Hepatocyte (in vitro differentiated cells): ENCODE results near the gene COPE. TPM values are rescaled to one million over a fixed set of nuclear protein-coding genes. Genes with fewer than 3 reads are reported as not detected.

Experiments used
- DNase-seq: peaks from one replicate; pipeline ENCODE4 v3.0.0-alpha.2; 2016; ENCODE audit warnings: low spot score
- H2AFZ ChIP-seq: fragments of 200-600 bp; sonication (generic); 2 replicates; pipeline ENCODE4 v1.6.0; 2016; ENCODE audit warnings: antibody characterized with exemption, mild to moderate bottlenecking
- H3K27ac ChIP-seq: fragments of 200-600 bp; sonication (generic); 2 replicates; pipeline ENCODE4 v1.5.1; 2016; ENCODE audit warnings: mild to moderate bottlenecking
- H3K27me3 ChIP-seq: fragments of 200-600 bp; sonication (generic); 2 replicates; pipeline ENCODE4 v1.6.1; 2016
- H3K36me3 ChIP-seq: fragments of 200-600 bp; sonication (generic); replicated peaks from 2 replicates; pipeline ENCODE4 v1.5.1; 2016; ENCODE audit warnings: low read depth; ENCODE audit not compliant: insufficient read depth
- H3K4me1 ChIP-seq: fragments of 200-600 bp; sonication (generic); 2 replicates; pipeline ENCODE4 v1.5.1; 2016; ENCODE audit warnings: mild to moderate bottlenecking, moderate library complexity; ENCODE audit not compliant: insufficient read depth
- H3K4me2 ChIP-seq: fragments of 200-600 bp; sonication (generic); 2 replicates; pipeline ENCODE4 v1.6.0; 2016
- H3K4me3 ChIP-seq: fragments of 200-600 bp; sonication (generic); 2 replicates; pipeline ENCODE4 v1.5.1; 2016; ENCODE audit warnings: mild to moderate bottlenecking
- H3K79me2 ChIP-seq: fragments of 200-600 bp; sonication (generic); 2 replicates; pipeline ENCODE4 v1.6.0; 2017; ENCODE audit warnings: mild to moderate bottlenecking
- H3K9me2 ChIP-seq: fragments of 200-600 bp; sonication (generic); replicated peaks from 2 replicates; pipeline ENCODE4 v1.6.0; 2017; ENCODE audit warnings: mild to moderate bottlenecking; ENCODE audit not compliant: insufficient read depth
- H3K9me3 ChIP-seq: fragments of 200-600 bp; sonication (generic); 2 replicates; pipeline ENCODE4 v1.5.1; 2016; ENCODE audit warnings: low read depth, mild to moderate bottlenecking
- H4K20me1 ChIP-seq: fragments of 200-600 bp; sonication (generic); 2 replicates; pipeline ENCODE4 v1.6.0; 2016; ENCODE audit warnings: mild to moderate bottlenecking; ENCODE audit not compliant: insufficient read depth, poor library complexity, severe bottlenecking
- CTCF ChIP-seq: fragments of 200-600 bp; sonication (generic); IDR thresholded peaks from 2 replicates; pipeline ENCODE4 v1.5.1; 2016; ENCODE audit warnings: antibody characterized with exemption, mild to moderate bottlenecking; ENCODE audit not compliant: poor library complexity
- EZH2 ChIP-seq: fragments of 200-600 bp; sonication (generic); IDR thresholded peaks from 2 replicates; pipeline ENCODE4 v1.6.1; 2016; ENCODE audit warnings: antibody characterized with exemption, mild to moderate bottlenecking, borderline replicate concordance
- EZH2phosphoT487 ChIP-seq: fragments of 200-600 bp; sonication (generic); IDR thresholded peaks from one replicate; pipeline ENCODE4 v1.6.1; 2018; ENCODE audit warnings: antibody characterized with exemption, mild to moderate bottlenecking, low read depth, moderate library complexity; ENCODE audit not compliant: unreplicated experiment, severe bottlenecking
- WGBS: methylation state at CpG from one replicate; pipeline ENCODE4 v1.1.6; 2016; ENCODE audit warnings: low lambda C conversion rate; ENCODE audit errors: missing lambda C conversion rate; 5-methylcytosine and 5-hydroxymethylcytosine counted together
- polyA plus RNA-seq: library from polyadenylated mRNA; unstranded; fragments of >200 nt; fragmentation: Nextera tagmentation; extraction: Ambion mirVana; gene quantifications from 2 replicates; pipeline ENCODE4 v1.2.1, GENCODE V29; 2016
- total RNA-seq: library from RNA; depleted of rRNA; stranded (reverse); fragments of >200 nt; gene quantifications from 2 replicates; pipeline ENCODE4 v1.2.3, GENCODE V29; 2014

COPE gene
- total and polyA plus RNA-seq, 2 experiments from 2014 or later = 228 to 397 TPM

GRCh38 chr19:18865106-18865972 is 53.8 kb downstream of the COPE start:
- H3K9me2 ChIP-seq = no peaks in the 10 kb centered on the region
- H3K79me2 ChIP-seq = no peaks in the 10 kb centered on the region
- H3K27ac ChIP-seq = no peak overlapping the region
- no peaks in the 10 kb centered on the region for H3K9me3 ChIP-seq
- no peak overlapping the region for H3K4me3 ChIP-seq
- H3K4me1 ChIP-seq = no peaks in the 10 kb centered on the region
- no peak overlapping the region for H2AFZ ChIP-seq
- no peaks in the 10 kb centered on the region for H3K27me3 ChIP-seq
- DNase-seq = no peak
- H4K20me1 ChIP-seq = peaks cover 5% of the 10 kb centered on the region
- TF ChIP-seq EZH2phosphoT487 = no peak
- TF ChIP-seq CTCF = no peak
- TF ChIP-seq EZH2 = no peak
- H3K36me3 ChIP-seq = no peaks in the 10 kb centered on the region
- no peak overlapping the region for H3K4me2 ChIP-seq
- 94% methylated on average over 23 of the region's 27 CpGs for WGBS

GRCh38 chr19:18863843-18864362 is 55.3 kb downstream of the COPE start:
- H2AFZ ChIP-seq = no peak overlapping the region
- H3K27ac ChIP-seq = no peak overlapping the region
- H3K4me3 ChIP-seq = no peak overlapping the region
- TF ChIP-seq EZH2phosphoT487 (no peak), EZH2 (no peak), CTCF (no peak)
- no peaks in the 10 kb centered on the region for H3K9me3 ChIP-seq
- H3K4me1 ChIP-seq = no peaks in the 10 kb centered on the region
- no peak overlapping the region for H3K4me2 ChIP-seq
- H3K79me2 ChIP-seq = no peaks in the 10 kb centered on the region
- no peaks in the 10 kb centered on the region for H3K9me2 ChIP-seq
- no peaks in the 10 kb centered on the region for H3K36me3 ChIP-seq
- H4K20me1 ChIP-seq = peaks cover 5% of the 10 kb centered on the region
- no peak for DNase-seq
- no peaks in the 10 kb centered on the region for H3K27me3 ChIP-seq
- 88% methylated on average over 16 of the region's 16 CpGs for WGBS

GRCh38 chr19:18862976-18863842 is 56.0 kb downstream of the COPE start:
- Histone ChIP-seq H3K36me3 (no peaks in the 10 kb centered on the region), H3K27ac (no peak overlapping the region), H4K20me1 (peaks cover 5% of the 10 kb centered on the region), H3K9me3 (no peaks in the 10 kb centered on the region), H3K9me2 (no peaks in the 10 kb centered on the region), H3K4me3 (no peak overlapping the region), H3K4me2 (no peak overlapping the region), H3K27me3 (no peaks in the 10 kb centered on the region), H2AFZ (no peak overlapping the region), H3K79me2 (no peaks in the 10 kb centered on the region), H3K4me1 (no peaks in the 10 kb centered on the region)
- TF ChIP-seq EZH2 (no peak), CTCF (no peak), EZH2phosphoT487 (no peak)
- no peak for DNase-seq
- WGBS = 95% methylated on average over 33 of the region's 33 CpGs
